ENCODE data around the gene ESYT2. TPM values are rescaled to one million over a fixed set of nuclear protein-coding genes. Genes with fewer than 3 reads are reported as not detected.

ESYT2 gene
- polyA plus RNA-seq, 1 donor (not counting 4 experiments of a cell fraction or from before 2014, with no cell fraction given) = 45.9 TPM

GRCh38 chr7:158771213-158771834 is 58.0 kb downstream of the ESYT2 start:
- no peak overlapping the region for H3K27ac ChIP-seq (ENCODE audit: control insufficient read depth, insufficient read depth, low read length)
- H3K9ac ChIP-seq (ENCODE audit: control insufficient read depth, extremely low read depth, insufficient read depth, low read length) = no peak overlapping the region
- no peaks in the 10 kb centered on the region for H3K9me1 ChIP-seq (ENCODE audit: control insufficient read depth, extremely low read depth, insufficient read depth, low read length)
- DNase-seq (ENCODE audit: low read depth, low spot score) = no peak
- H4K20me1 ChIP-seq (ENCODE audit: control insufficient read depth, extremely low read depth, insufficient read depth, low read length) = no peaks in the 10 kb centered on the region
- H3K36me3 ChIP-seq (ENCODE audit: control insufficient read depth in 2 of 2, extremely low read depth in 1 of 2, insufficient read depth in 2 of 2, low read length in 2 of 2) = peaks cover 9% of the 10 kb centered on the region in 2 experiments
- H3K4me3 ChIP-seq (ENCODE audit: control insufficient read depth in 2 of 3, extremely low read depth in 1 of 3, insufficient read depth in 2 of 3, low read depth in 1 of 3, low read length in 3 of 3) = no peak overlapping the region
- no peaks in the 10 kb centered on the region for H3K27me3 ChIP-seq (ENCODE audit: control insufficient read depth, extremely low read depth, insufficient read depth, low read length)
- H2AFZ ChIP-seq (ENCODE audit: control insufficient read depth, low read length) = no peak overlapping the region
- H3K4me2 ChIP-seq (ENCODE audit: control insufficient read depth, extremely low read depth, insufficient read depth, low read depth, low read length) = no peak overlapping the region
- no peaks in the 10 kb centered on the region for H3K79me2 ChIP-seq (ENCODE audit: control insufficient read depth, insufficient read depth, low read length)
- TF ChIP-seq EZH2 (IDR thresholded peaks at IDR 0.05; ENCODE audit: low read length) (no peak), CTCF (optimal IDR thresholded peaks at IDR 0.05 in 1 of 3, IDR thresholded peaks at IDR 0.05 in 1 of 3, conservative IDR thresholded peaks at IDR 0.05 in 1 of 3; ENCODE audit: extremely low read depth in 1 of 3, insufficient read depth in 2 of 3, low read length in 3 of 3) (no peak)
- no peak for FAIRE-seq
- dilution Hi-C loops (cut with MboI; ENCODE audit: extremely low pct_ligation_motif_present, low sequenced_read_pairs) = no loop called here
- H3K9me3 ChIP-seq (ENCODE audit: control insufficient read depth, low read depth, low read length) = no peaks in the 10 kb centered on the region
- H3K4me1 ChIP-seq (ENCODE audit: control insufficient read depth, extremely low read depth, insufficient read depth, low read length) = no peaks in the 10 kb centered on the region

DNA sequence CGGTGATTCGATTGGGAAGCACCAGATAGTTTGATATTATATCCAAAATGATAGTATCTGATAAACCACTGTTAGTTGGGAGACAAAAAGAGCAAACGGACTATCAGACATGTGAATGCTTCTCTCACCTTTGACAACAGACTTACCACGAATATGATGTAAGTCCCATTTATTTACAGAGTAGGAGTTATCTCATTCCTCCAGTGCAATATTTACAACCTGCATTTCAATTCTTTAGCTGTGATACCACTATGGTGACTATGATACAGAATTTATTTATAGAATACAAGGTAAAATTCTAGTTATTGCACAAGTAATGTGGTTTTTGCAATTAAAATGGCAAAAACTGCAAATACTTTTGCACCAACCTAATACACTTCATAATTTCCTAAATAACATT is 61.6 kb downstream of the ESYT2 start:
- Histone ChIP-seq H3K4me1 (ENCODE audit: control insufficient read depth, extremely low read depth, insufficient read depth, low read length) (no peaks in the 10 kb centered on the region), H3K9me3 (ENCODE audit: control insufficient read depth, low read depth, low read length) (no peaks in the 10 kb centered on the region), H3K4me3 (ENCODE audit: control insufficient read depth in 2 of 3, extremely low read depth in 1 of 3, insufficient read depth in 2 of 3, low read depth in 1 of 3, low read length in 3 of 3) (no peak overlapping the region), H4K20me1 (ENCODE audit: control insufficient read depth, extremely low read depth, insufficient read depth, low read length) (no peaks in the 10 kb centered on the region), H3K9me1 (ENCODE audit: control insufficient read depth, extremely low read depth, insufficient read depth, low read length) (no peaks in the 10 kb centered on the region), H3K79me2 (ENCODE audit: control insufficient read depth, insufficient read depth, low read length) (no peaks in the 10 kb centered on the region), H3K27me3 (ENCODE audit: control insufficient read depth, extremely low read depth, insufficient read depth, low read length) (no peaks in the 10 kb centered on the region), H2AFZ (ENCODE audit: control insufficient read depth, low read length) (no peak overlapping the region), H3K27ac (ENCODE audit: control insufficient read depth, insufficient read depth, low read length) (no peak overlapping the region), H3K4me2 (ENCODE audit: control insufficient read depth, extremely low read depth, insufficient read depth, low read depth, low read length) (no peak overlapping the region), H3K36me3 (ENCODE audit: control insufficient read depth in 2 of 2, extremely low read depth in 1 of 2, insufficient read depth in 2 of 2, low read length in 2 of 2) (peaks cover 15 to 16% of the 10 kb centered on the region in 2 experiments), H3K9ac (ENCODE audit: control insufficient read depth, extremely low read depth, insufficient read depth, low read length) (no peak overlapping the region)
- no peak for FAIRE-seq
- dilution Hi-C loops (cut with MboI; ENCODE audit: extremely low pct_ligation_motif_present, low sequenced_read_pairs) = no loop called here
- DNase-seq (ENCODE audit: low read depth, low spot score) = no peak
- TF ChIP-seq EZH2 (IDR thresholded peaks at IDR 0.05; ENCODE audit: low read length) (no peak), CTCF (optimal IDR thresholded peaks at IDR 0.05 in 1 of 3, IDR thresholded peaks at IDR 0.05 in 1 of 3, conservative IDR thresholded peaks at IDR 0.05 in 1 of 3; ENCODE audit: extremely low read depth in 1 of 3, insufficient read depth in 2 of 3, low read length in 3 of 3) (no peak)
